OCI-LY1 (cell line): Measurements from ENCODE around the gene TSPAN3.

Experiments
- H2AFZ ChIP-seq: fragments of 200-600 bp; sonication (generic), shearing (Covaris generic); 2 replicates; pipeline ENCODE4 v1.6.0; 2014; ENCODE audit warnings: antibody characterized with exemption, mild to moderate bottlenecking, low read length
- H3F3A ChIP-seq: fragments of 200-600 bp; sonication (generic), shearing (Covaris generic); 2 replicates; pipeline ENCODE4 v1.6.0; 2014; ENCODE audit warnings: mild to moderate bottlenecking, antibody characterized with exemption, low read length, moderate library complexity; ENCODE audit not compliant: insufficient read depth
- H3K27ac ChIP-seq: fragments of 200-600 bp; sonication (generic); 2 replicates; pipeline ENCODE4 v1.5.1; 2014; ENCODE audit warnings: low read length, mixed run types, mild to moderate bottlenecking, low read depth; ENCODE audit not compliant: poor library complexity, severe bottlenecking
- H3K27me3 ChIP-seq: fragments of 200-600 bp; sonication (generic); 2 replicates; pipeline ENCODE4 v1.6.0; 2014; ENCODE audit warnings: antibody characterized with exemption, mild to moderate bottlenecking, low read length, moderate library complexity; ENCODE audit not compliant: insufficient read depth
- H3K36me3 ChIP-seq: fragments of 200-600 bp; sonication (generic); 2 replicates; pipeline ENCODE4 v1.6.1; 2014; ENCODE audit warnings: mild to moderate bottlenecking, antibody characterized with exemption, low read length, moderate library complexity, mixed read lengths; ENCODE audit not compliant: insufficient read depth
- H3K4me1 ChIP-seq: fragments of 200-600 bp; sonication (generic); 2 replicates; pipeline ENCODE4 v1.5.1; 2014; ENCODE audit warnings: mild to moderate bottlenecking, low read length, moderate library complexity; ENCODE audit not compliant: insufficient read depth, severe bottlenecking
- H3K4me2 ChIP-seq: fragments of 200-600 bp; sonication (generic), shearing (Covaris generic); 2 replicates; pipeline ENCODE4 v1.6.1; 2014; ENCODE audit warnings: low read length
- H3K4me3 ChIP-seq: fragments of 200-600 bp; sonication (generic); 2 replicates; pipeline ENCODE4 v1.5.1; 2014; ENCODE audit warnings: low read length, low read depth, mild to moderate bottlenecking, mixed read lengths; ENCODE audit not compliant: poor library complexity, severe bottlenecking
- H3K79me2 ChIP-seq: fragments of 200-600 bp; shearing (Covaris generic); 2 replicates; pipeline ENCODE4 v1.6.1; 2016; ENCODE audit warnings: mixed run types, low read length, mixed read lengths; ENCODE audit not compliant: insufficient read depth
- H3K9ac ChIP-seq: fragments of 200-600 bp; sonication (generic), shearing (Covaris generic); 2 replicates; pipeline ENCODE4 v1.6.1; 2014; ENCODE audit warnings: mild to moderate bottlenecking, low read length, mixed read lengths
- H3K9me2 ChIP-seq: fragments of 200-600 bp; sonication (generic), shearing (Covaris generic); 2 replicates; pipeline ENCODE4 v1.6.1; 2014; ENCODE audit warnings: low read depth, mild to moderate bottlenecking, low read length, mixed read lengths
- H3K9me3 ChIP-seq: fragments of 200-600 bp; shearing (Covaris generic); 2 replicates; pipeline ENCODE4 v1.6.1; 2014; ENCODE audit warnings: low read length, mixed read lengths
- H4K20me1 ChIP-seq: fragments of 200-600 bp; sonication (generic), shearing (Covaris generic); 2 replicates; pipeline ENCODE4 v1.6.0; 2016; ENCODE audit warnings: mild to moderate bottlenecking, low read length; ENCODE audit not compliant: insufficient read depth
- EZH2 ChIP-seq: fragments of 200-600 bp; sonication (generic), shearing (Covaris generic); IDR thresholded peaks from 2 replicates; pipeline ENCODE4 v1.8.0; 2017; ENCODE audit warnings: borderline replicate concordance, mixed run types, mild to moderate bottlenecking, antibody characterized with exemption, low read length, moderate library complexity, mixed read lengths
- TF ChIP-seq, protein P1 (sequence below): fragments of 200-600 bp; sonication (generic), shearing (Covaris generic); IDR thresholded peaks from 2 replicates; pipeline ENCODE4 v1.5.1; 2017; ENCODE audit warnings: mild to moderate bottlenecking, antibody characterized with exemption, low read length, moderate library complexity, mixed read lengths

Gene TSPAN3

DNA sequence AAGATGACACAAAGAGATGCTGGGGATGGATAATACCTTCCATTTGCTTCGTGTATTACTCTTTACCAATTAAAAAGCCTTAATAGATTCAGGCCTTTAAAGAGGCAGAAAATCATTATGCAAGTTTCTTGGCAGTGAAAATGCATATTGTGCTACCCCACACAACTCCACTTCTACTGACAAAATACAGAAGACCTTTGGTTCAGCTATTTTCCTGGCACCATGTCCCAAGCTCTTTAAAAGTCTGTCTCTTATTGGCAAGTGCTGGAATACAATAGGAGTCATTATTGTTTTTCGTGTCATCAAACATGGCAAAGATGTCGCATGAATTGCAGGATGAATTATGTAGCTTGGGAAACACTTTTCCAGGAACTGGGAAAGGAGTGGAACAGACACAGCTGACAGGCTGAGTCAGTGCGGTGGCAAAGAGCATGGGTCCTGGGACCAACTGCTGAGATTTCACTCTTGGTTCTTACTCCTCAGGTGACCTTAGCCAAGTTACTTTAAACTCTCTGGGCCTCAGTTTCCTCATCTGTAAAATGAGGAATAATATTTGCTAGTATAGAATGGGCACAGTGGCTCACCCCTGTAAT is 5.5 kb upstream of the TSPAN3 start:
- no peaks in the 10 kb centered on the region for H3K9me3 ChIP-seq
- H3K4me3 ChIP-seq: no peak overlapping the region
- no peak overlapping the region for H3K9ac ChIP-seq
- H2AFZ ChIP-seq: no peak overlapping the region
- no peaks in the 10 kb centered on the region for H3K9me2 ChIP-seq
- no peaks in the 10 kb centered on the region for H3K79me2 ChIP-seq
- no peaks in the 10 kb centered on the region for H4K20me1 ChIP-seq
- no peaks in the 10 kb centered on the region for H3F3A ChIP-seq
- no peak for TF ChIP-seq EZH2
- TF ChIP-seq, protein P1, sequence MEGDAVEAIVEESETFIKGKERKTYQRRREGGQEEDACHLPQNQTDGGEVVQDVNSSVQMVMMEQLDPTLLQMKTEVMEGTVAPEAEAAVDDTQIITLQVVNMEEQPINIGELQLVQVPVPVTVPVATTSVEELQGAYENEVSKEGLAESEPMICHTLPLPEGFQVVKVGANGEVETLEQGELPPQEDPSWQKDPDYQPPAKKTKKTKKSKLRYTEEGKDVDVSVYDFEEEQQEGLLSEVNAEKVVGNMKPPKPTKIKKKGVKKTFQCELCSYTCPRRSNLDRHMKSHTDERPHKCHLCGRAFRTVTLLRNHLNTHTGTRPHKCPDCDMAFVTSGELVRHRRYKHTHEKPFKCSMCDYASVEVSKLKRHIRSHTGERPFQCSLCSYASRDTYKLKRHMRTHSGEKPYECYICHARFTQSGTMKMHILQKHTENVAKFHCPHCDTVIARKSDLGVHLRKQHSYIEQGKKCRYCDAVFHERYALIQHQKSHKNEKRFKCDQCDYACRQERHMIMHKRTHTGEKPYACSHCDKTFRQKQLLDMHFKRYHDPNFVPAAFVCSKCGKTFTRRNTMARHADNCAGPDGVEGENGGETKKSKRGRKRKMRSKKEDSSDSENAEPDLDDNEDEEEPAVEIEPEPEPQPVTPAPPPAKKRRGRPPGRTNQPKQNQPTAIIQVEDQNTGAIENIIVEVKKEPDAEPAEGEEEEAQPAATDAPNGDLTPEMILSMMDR: no peak
- H3K4me2 ChIP-seq: no peak overlapping the region
- no peaks in the 10 kb centered on the region for H3K27me3 ChIP-seq
- H3K27ac ChIP-seq: no peak overlapping the region
- peaks cover under 1% of the 10 kb centered on the region for H3K4me1 ChIP-seq
- no peaks in the 10 kb centered on the region for H3K36me3 ChIP-seq

DNA sequence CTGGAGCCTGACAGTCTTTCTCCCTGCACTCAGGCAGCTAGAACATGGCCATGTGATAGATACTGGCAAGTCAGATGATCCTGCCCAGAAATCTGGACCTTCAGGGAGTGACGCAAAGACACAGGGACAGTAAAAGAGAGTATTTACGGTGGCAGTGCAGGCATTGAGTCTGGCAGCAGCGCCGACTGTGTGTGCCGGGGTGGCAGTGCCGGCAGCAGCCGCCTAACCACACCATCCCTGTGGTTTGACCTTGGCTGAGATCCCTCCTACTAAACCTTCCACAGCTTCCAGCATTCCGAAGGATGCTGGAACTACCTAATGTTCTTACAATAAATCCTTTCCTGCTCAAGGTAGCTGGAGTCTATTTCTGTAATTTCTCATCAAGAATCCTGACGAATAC is 4.6 kb upstream of the TSPAN3 start:
- no peaks in the 10 kb centered on the region for H3K79me2 ChIP-seq
- no peaks in the 10 kb centered on the region for H3F3A ChIP-seq
- no peak for TF ChIP-seq EZH2
- TF ChIP-seq, protein P1: no peak
- H4K20me1 ChIP-seq: no peaks in the 10 kb centered on the region
- H3K4me1 ChIP-seq: peaks cover 4% of the 10 kb centered on the region
- no peaks in the 10 kb centered on the region for H3K9me3 ChIP-seq
- H3K27ac ChIP-seq: no peak overlapping the region
- H3K27me3 ChIP-seq: no peaks in the 10 kb centered on the region
- H3K9ac ChIP-seq: no peak overlapping the region
- no peak overlapping the region for H3K4me3 ChIP-seq
- no peaks in the 10 kb centered on the region for H3K36me3 ChIP-seq
- no peak overlapping the region for H3K4me2 ChIP-seq
- H3K9me2 ChIP-seq: no peaks in the 10 kb centered on the region
- H2AFZ ChIP-seq: no peak overlapping the region

DNA sequence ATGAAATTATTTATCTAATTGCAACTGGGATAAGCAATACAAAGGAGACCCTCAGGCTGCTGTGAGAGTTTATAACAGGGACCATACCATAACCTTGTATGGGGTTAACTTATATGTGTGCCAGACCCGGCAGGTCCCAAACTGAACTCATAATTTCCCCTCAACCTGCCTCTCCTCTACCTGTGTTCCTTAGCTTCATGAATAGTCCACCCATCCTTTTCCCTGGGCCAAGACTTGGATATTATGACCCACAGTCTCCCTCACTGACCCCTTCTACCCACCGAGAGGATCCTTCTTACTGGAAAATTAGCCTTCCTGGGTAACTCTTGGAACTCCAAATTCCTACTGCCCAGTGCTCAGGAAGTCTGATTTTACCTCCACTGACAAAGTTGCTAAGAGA is 3.4 kb upstream of the TSPAN3 start:
- Histone ChIP-seq H3K9me3 (no peaks in the 10 kb centered on the region), H3K9me2 (no peaks in the 10 kb centered on the region), H3K27ac (no peak overlapping the region), H3K4me2 (no peak overlapping the region), H4K20me1 (no peaks in the 10 kb centered on the region), H3K79me2 (no peaks in the 10 kb centered on the region), H3K4me1 (peaks cover 12% of the 10 kb centered on the region), H2AFZ (no peak overlapping the region), H3F3A (no peaks in the 10 kb centered on the region), H3K27me3 (no peaks in the 10 kb centered on the region), H3K36me3 (no peaks in the 10 kb centered on the region; the same call in 1 of the 2 replicates), H3K9ac (no peak overlapping the region), H3K4me3 (no peak overlapping the region)
- TF ChIP-seq, protein P1: no peak
- TF ChIP-seq EZH2: no peak
